HCT116 (cell line): ENCODE measurements around the gene HPCAL1. TPM values are rescaled to one million over a fixed set of nuclear protein-coding genes. Genes with fewer than 3 reads are reported as not detected.

Experiments used
- ATAC-seq: fragments of 200-7000 bp; cut with Tn5 transposase; 2 replicates; pipeline ENCODE4 v1.9.1; 2020; ENCODE audit warnings: mild to moderate bottlenecking, moderate library complexity
- BruUV-seq: library from RNA; stranded (reverse); fragments of 400-500 nt; replicated peaks from 2 replicates; lab custom pipeline; 2021; lab: Mats Ljungman, UMichigan
- CTCF ChIA-PET: fragments of 300-600 bp; sonication (Branson Sonifier 250); formaldehyde crosslinking; loops from one replicate; lab custom pipeline; 2021; ENCODE audit warnings: antibody characterized with exemption; lab: Charles Lee
- POLR2A ChIA-PET: fragments of 300-600, 350-600 bp; sonication (Branson Sonifier 250); formaldehyde crosslinking; loops from one replicate; lab custom pipeline; 2021; ENCODE audit warnings: antibody characterized with exemption; lab: Charles Lee
- RAD21 ChIA-PET, 2 experiments: fragments of 300-600 bp; sonication (Branson Sonifier 250); formaldehyde crosslinking; loops; one replicate each; lab custom pipeline; 2023; ENCODE audit warnings: low total read pairs in 2 of 2; ENCODE audit not compliant: uncharacterized antibody in 2 of 2, unreplicated experiment in 2 of 2, low non-redundant PET in 1 of 2; lab: Charles Lee
- DNase-seq: peaks from one replicate; pipeline ENCODE4 v3.0.0-alpha.2; 2010; ENCODE audit warnings: low read depth, low spot score
- H2AFZ ChIP-seq: fragments of 200-600 bp; shearing (Covaris generic), sonication (generic); 2 replicates; pipeline ENCODE4 v1.6.1; 2017; ENCODE audit warnings: low read depth, mixed run types, mixed read lengths, antibody characterized with exemption, low read length; ENCODE audit not compliant: poor library complexity, severe bottlenecking
- H3K27ac ChIP-seq: 2 replicates; pipeline ENCODE4 v1.5.1; 2012; ENCODE audit warnings: low read depth, low read length
- H3K27me3 ChIP-seq: fragments of 200-600 bp; sonication (generic); 2 replicates; pipeline ENCODE4 v1.6.1; 2016; ENCODE audit warnings: mixed run types, low read length, mixed read lengths; ENCODE audit not compliant: insufficient read depth
- H3K36me3 ChIP-seq, 2 experiments: fragments of 200-500 bp in 1 of 2; fragments of 200-600 bp in 1 of 2; sonication (Bioruptor generic) in 1 of 2; sonication (generic) in 1 of 2; 2 replicates each; pipeline versions ENCODE4 v1.5.1 to v1.6.1; 2014 to 2016; ENCODE audit warnings: low read length in 2 of 2, inconsistent platforms in 1 of 2, mixed read lengths in 1 of 2, mixed run types in 1 of 2; ENCODE audit not compliant: insufficient read depth in 2 of 2, control insufficient read depth in 1 of 2
- H3K4me1 ChIP-seq, 2 experiments: fragments of 200-600 bp in 1 of 2; sonication (generic) in 1 of 2; 2 replicates each; pipeline versions ENCODE4 v1.5.1 to v1.6.1; 2012 to 2017; ENCODE audit warnings: low read length in 2 of 2, inconsistent platforms in 1 of 2, mild to moderate bottlenecking in 1 of 2, mixed read lengths in 1 of 2, mixed run types in 1 of 2, moderate library complexity in 1 of 2; ENCODE audit not compliant: insufficient read depth in 2 of 2, control insufficient read depth in 1 of 2
- H3K4me2 ChIP-seq: fragments of 200-600 bp; sonication (generic); 2 replicates; pipeline ENCODE4 v1.6.1; 2017; ENCODE audit warnings: mixed run types, low read length, mixed read lengths
- H3K4me3 ChIP-seq, 2 experiments: fragments of 200-600 bp in 1 of 2; sonication (generic) in 1 of 2; replicated peaks in 1 of 2; 2 replicates each; pipeline ENCODE4 v1.5.1; 2011 to 2016; ENCODE audit warnings: low read length in 2 of 2, control low read depth in 1 of 2, low read depth in 1 of 2, mild to moderate bottlenecking in 1 of 2, mixed read lengths in 1 of 2, mixed run types in 1 of 2
- H3K79me2 ChIP-seq: fragments of 200-600 bp; sonication (generic); 2 replicates; pipeline ENCODE4 v1.6.1; 2017; ENCODE audit warnings: mild to moderate bottlenecking, mixed run types, low read length, moderate library complexity, mixed read lengths; ENCODE audit not compliant: insufficient read depth
- H3K9ac ChIP-seq: fragments of 200-600 bp; sonication (generic); 2 replicates; pipeline ENCODE4 v1.6.1; 2016; ENCODE audit warnings: low read length, mixed read lengths
- H3K9me2 ChIP-seq: fragments of 200-600 bp; sonication (generic), shearing (Covaris generic); 2 replicates; pipeline ENCODE4 v1.6.1; 2017; ENCODE audit warnings: mixed run types, mild to moderate bottlenecking, moderate library complexity; ENCODE audit not compliant: insufficient read depth
- H3K9me3 ChIP-seq, 2 experiments: fragments of 200-500 bp in 1 of 2; fragments of 200-600 bp in 1 of 2; sonication (Bioruptor generic) in 1 of 2; sonication (generic) in 1 of 2; 2 replicates each; pipeline ENCODE4 v1.6.1; 2014 to 2017; ENCODE audit warnings: low read length in 2 of 2, mixed read lengths in 2 of 2, inconsistent platforms in 1 of 2, low read depth in 1 of 2, mild to moderate bottlenecking in 1 of 2, mixed run types in 1 of 2, moderate library complexity in 1 of 2; ENCODE audit not compliant: control insufficient read depth in 1 of 2, insufficient read depth in 1 of 2
- H4K20me1 ChIP-seq: fragments of 200-600 bp; sonication (generic), shearing (Covaris generic); 2 replicates; pipeline ENCODE4 v1.6.1; 2017; ENCODE audit warnings: mixed run types, mild to moderate bottlenecking, moderate library complexity; ENCODE audit not compliant: insufficient read depth
- CBX3 ChIP-seq: IDR thresholded peaks from 2 replicates; pipeline ENCODE4 v1.6.1; 2012; ENCODE audit warnings: low read depth
- CEBPB ChIP-seq: IDR thresholded peaks from 2 replicates; pipeline ENCODE4 v1.6.1; 2012; ENCODE audit warnings: low read depth
- EGR1 ChIP-seq: IDR thresholded peaks from 2 replicates; pipeline ENCODE4 v1.6.1; 2012; ENCODE audit warnings: low read depth
- ELF1 ChIP-seq: IDR thresholded peaks from 2 replicates; pipeline ENCODE4 v1.6.1; 2012; ENCODE audit warnings: low read depth, borderline replicate concordance
- EZH2 ChIP-seq: fragments of 200-600 bp; sonication (generic); IDR thresholded peaks from 2 replicates; pipeline ENCODE4 v1.6.1; 2017; ENCODE audit warnings: antibody characterized with exemption, mixed run types
- FOSL1 ChIP-seq: IDR thresholded peaks from 2 replicates; pipeline ENCODE4 v1.6.1; 2012; ENCODE audit warnings: low read depth
- JUND ChIP-seq: IDR thresholded peaks from 2 replicates; pipeline ENCODE4 v1.6.1; 2012
- POLR2A ChIP-seq: IDR thresholded peaks from 2 replicates; pipeline ENCODE4 v1.7.0; 2011; ENCODE audit warnings: borderline replicate concordance; ENCODE audit not compliant: insufficient read depth, insufficient read length; ENCODE audit errors: extremely low read depth
- POLR2AphosphoS5 ChIP-seq: IDR thresholded peaks from 2 replicates; pipeline ENCODE4 v1.6.1; 2011; ENCODE audit warnings: mild to moderate bottlenecking, low read depth, low read length, moderate library complexity
- RAD21 ChIP-seq: IDR thresholded peaks from 2 replicates; pipeline ENCODE4 v1.6.1; 2012; ENCODE audit warnings: low read depth, mild to moderate bottlenecking
- REST ChIP-seq: IDR thresholded peaks from 2 replicates; pipeline ENCODE4 v1.6.1; 2012; ENCODE audit warnings: low read depth
- SIN3A ChIP-seq: IDR thresholded peaks from 2 replicates; pipeline ENCODE4 v1.6.1; 2012; ENCODE audit warnings: low read depth
- ZFX ChIP-seq: fragments of 450-650 bp; IDR thresholded peaks from 2 replicates; pipeline ENCODE4 v1.6.1; 2017
- ZNF274 ChIP-seq: fragments of 200-500 bp; sonication (Bioruptor generic); IDR thresholded peaks from 2 replicates; pipeline ENCODE4 v1.6.1; 2014; ENCODE audit warnings: mild to moderate bottlenecking, low read depth, low read length, inconsistent platforms
- intact Hi-C: fragments of 100-400 bp; cut with micrococcal nuclease; formaldehyde crosslinking; loops from 2 replicates; pipeline ENCODE4 v1.10.0; 2022
- total RNA-seq: library from RNA; stranded (reverse); gene quantifications from one replicate; pipeline ENCODE4 v1.2.1, GENCODE V29; 2021; ENCODE audit not compliant: unreplicated experiment
- TF ChIP-seq, protein P1 (sequence below): IDR thresholded peaks from 2 replicates; pipeline ENCODE4 v1.6.1; 2012

HPCAL1 gene
- total RNA-seq, 1 experiment from 2014 or later, result 111 TPM

DNA sequence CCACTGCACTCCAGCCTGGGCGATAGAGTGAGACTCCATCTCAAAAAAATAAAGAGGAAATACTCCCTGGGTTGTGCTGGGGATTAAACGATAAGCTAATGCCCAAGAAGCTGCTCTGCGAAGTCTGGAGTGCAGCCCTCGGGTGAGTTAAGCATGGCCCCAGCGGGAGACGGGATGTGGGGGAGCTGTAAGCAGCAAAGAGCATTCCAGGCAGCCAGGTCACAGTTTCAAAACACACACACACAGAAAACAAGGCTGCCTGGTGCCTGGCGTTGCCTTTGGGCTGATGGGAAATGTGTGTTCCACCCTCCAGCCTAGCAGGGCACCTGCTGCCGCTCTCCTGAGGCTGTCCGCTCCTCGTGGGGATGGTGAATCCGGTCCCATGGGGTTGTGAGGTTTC is 121.3 kb downstream of the HPCAL1 start:
- no peak overlapping the region for H3K9ac ChIP-seq
- no peak overlapping the region for H2AFZ ChIP-seq
- intact Hi-C loops, result no loop called here
- no peaks in the 10 kb centered on the region for H3K27me3 ChIP-seq
- POLR2A ChIA-PET, result no interaction called here
- H3K27ac ChIP-seq, result no peak overlapping the region
- no peaks in the 10 kb centered on the region for H3K9me2 ChIP-seq
- no peaks in the 10 kb centered on the region for H3K4me1 ChIP-seq
- BruUV-seq, result no TSS peak
- CTCF ChIA-PET, result no interaction called here
- H3K4me2 ChIP-seq, result no peak overlapping the region
- ATAC-seq, result no peak
- no peaks in the 10 kb centered on the region for H4K20me1 ChIP-seq
- no peak overlapping the region for H3K4me3 ChIP-seq
- RAD21 ChIA-PET, result no interaction called here
- peaks cover 5 to 17% of the 10 kb centered on the region in 2 experiments; a peak in 2 of 4 replicates for H3K36me3 ChIP-seq
- DNase-seq, result no peak
- H3K9me3 ChIP-seq, result no peaks in the 10 kb centered on the region
- H3K79me2 ChIP-seq, result no peaks in the 10 kb centered on the region
- TF ChIP-seq CBX3, result no peak
- no peak for TF ChIP-seq FOSL1
- no peak for TF ChIP-seq EGR1
- TF ChIP-seq POLR2A, result no peak
- no peak for TF ChIP-seq SIN3A
- no peak for TF ChIP-seq JUND

- Histone ChIP-seq H3K9me2 (no peaks in the 10 kb centered on the region), H4K20me1 (no peaks in the 10 kb centered on the region), H3K9me3 (no peaks in the 10 kb centered on the region), H3K79me2 (no peaks in the 10 kb centered on the region), H3K9ac (no peak overlapping the region), H3K4me3 (no peak overlapping the region), H2AFZ (no peak overlapping the region), H3K4me2 (no peak overlapping the region), H3K36me3 (peaks cover 5 to 17% of the 10 kb centered on the region in 2 experiments; a peak in 2 of 4 replicates), H3K4me1 (no peaks in the 10 kb centered on the region), H3K27me3 (no peaks in the 10 kb centered on the region), H3K27ac (no peak overlapping the region)
- ChIA-PET RAD21 (no interaction called here), POLR2A (no interaction called here), CTCF (interaction anchor here (2.1 kb wide), 1 partner anchor 16 kb away, joined by 7 read pairs; no protein-coding TSS in a partner anchor)
- intact Hi-C loops, result no loop called here
- no TSS peak for BruUV-seq
- DNase-seq (no peak), ATAC-seq (no peak)
- TF ChIP-seq EZH2 (no peak), CEBPB (no peak), EGR1 (no peak), ZNF274 (no peak), JUND (no peak), ZFX (no peak), POLR2AphosphoS5 (no peak), SIN3A (no peak), ELF1 (no peak), RAD21 (no peak), REST (no peak)
- TF ChIP-seq, protein P1, sequence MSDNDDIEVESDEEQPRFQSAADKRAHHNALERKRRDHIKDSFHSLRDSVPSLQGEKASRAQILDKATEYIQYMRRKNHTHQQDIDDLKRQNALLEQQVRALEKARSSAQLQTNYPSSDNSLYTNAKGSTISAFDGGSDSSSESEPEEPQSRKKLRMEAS, result no peak
These were observed 122.3 kb downstream of the HPCAL1 start for GRCh38 chr2:10424916-10425505.
